GM12878 (cell line): ENCODE measurements around the gene GNAT1. TPM values are rescaled to one million over a fixed set of nuclear protein-coding genes. Genes with fewer than 3 reads are reported as not detected.

Source experiments
- ATAC-seq: fragments of 200-7000 bp; cut with Tn5 transposase; 3 replicates; pipeline ENCODE4 v1.9.1; 2020; ENCODE audit warnings: mild to moderate bottlenecking, moderate library complexity
- BruUV-seq: library from RNA; stranded (reverse); fragments of 400-500 nt; replicated peaks from 2 replicates; lab custom pipeline; 2021; lab: Mats Ljungman, UMichigan
- CTCF ChIA-PET: fragments of 300-600 bp; sonication (Branson Sonifier 250); formaldehyde crosslinking; extraction: SDS; loops from one replicate; lab custom pipeline; 2021; ENCODE audit warnings: inconsistent platforms; lab: Yijun Ruan, JAX
- POLR2A ChIA-PET: fragments of 350-600 bp; formaldehyde crosslinking; extraction: SDS; loops from one replicate; lab custom pipeline; 2021; ENCODE audit warnings: inconsistent platforms; lab: Charles Lee
- RAD21 ChIA-PET: fragments of 300-600 bp; sonication (Branson Sonifier 250); formaldehyde crosslinking; loops from one replicate; lab custom pipeline; 2023; ENCODE audit warnings: antibody characterized with exemption; ENCODE audit not compliant: unreplicated experiment; lab: Charles Lee
- SMC1A ChIA-PET: fragments of 300-600 bp; sonication (Branson Sonifier 250); formaldehyde crosslinking; loops from one replicate; lab custom pipeline; 2023; ENCODE audit not compliant: unreplicated experiment, uncharacterized antibody; lab: Charles Lee
- DNase-seq: peaks from one replicate; pipeline ENCODE4 v3.0.0-alpha.2; 2011; ENCODE audit warnings: low read depth, low spot score
- FAIRE-seq: peaks from 3 replicates; lab custom pipeline; 2011; peaks lifted over from hg19 to GRCh38; lab: Jason Lieb, UNC
- H2AFZ ChIP-seq: 2 replicates; pipeline ENCODE4 v1.6.0; 2011; ENCODE audit warnings: low read depth, low read length, control low read depth; ENCODE audit not compliant: control insufficient read depth
- H3K27ac ChIP-seq: 2 replicates; pipeline ENCODE4 v1.5.1; 2011; ENCODE audit warnings: control low read depth; ENCODE audit not compliant: control insufficient read depth, insufficient read depth
- H3K27me3 ChIP-seq, 2 experiments: replicated peaks in 1 of 2; 2 replicates each; pipeline versions ENCODE4 v1.6.0 to v1.6.1; 2011; ENCODE audit warnings: low read length in 1 of 2; ENCODE audit not compliant: control insufficient read depth in 2 of 2, insufficient read depth in 2 of 2
- H3K36me3 ChIP-seq, 2 experiments: 2 replicates each; pipeline ENCODE4 v1.5.1; 2011; ENCODE audit warnings: low read length in 1 of 2; ENCODE audit not compliant: control insufficient read depth in 2 of 2, insufficient read depth in 2 of 2
- H3K4me1 ChIP-seq: 2 replicates; pipeline ENCODE4 v1.6.1; 2011; ENCODE audit warnings: mild to moderate bottlenecking, low read length, moderate library complexity, mixed read lengths; ENCODE audit not compliant: control insufficient read depth, insufficient read depth
- H3K4me2 ChIP-seq: 2 replicates; pipeline ENCODE4 v1.6.0; 2011; ENCODE audit warnings: control low read depth; ENCODE audit not compliant: control insufficient read depth, insufficient read depth
- H3K4me3 ChIP-seq: fragments of 200-600 bp; sonication (generic); 2 replicates; pipeline ENCODE4 v1.5.1; 2016
- H3K79me2 ChIP-seq: 2 replicates; pipeline ENCODE4 v1.6.0; 2011; ENCODE audit warnings: low read length; ENCODE audit not compliant: control insufficient read depth, insufficient read depth
- H3K9ac ChIP-seq: 2 replicates; pipeline ENCODE4 v1.8.0; 2011; ENCODE audit warnings: low read length, control low read depth, mixed read lengths; ENCODE audit not compliant: control insufficient read depth, insufficient read depth
- H3K9me3 ChIP-seq: replicated peaks from 3 replicates; pipeline ENCODE4 v1.5.1; 2011; ENCODE audit warnings: mild to moderate bottlenecking, low read length; ENCODE audit not compliant: control insufficient read depth, insufficient read depth
- H4K20me1 ChIP-seq: 2 replicates; pipeline ENCODE4 v1.6.0; 2011; ENCODE audit not compliant: control insufficient read depth, insufficient read depth
- BACH1 ChIP-seq: fragments of 450-650 bp; IDR thresholded peaks from 2 replicates; pipeline ENCODE4 v1.6.1; 2017; ENCODE audit warnings: mild to moderate bottlenecking, borderline replicate concordance
- BHLHE40 ChIP-seq, 2 experiments: fragments of 450-650 bp in 1 of 2; IDR thresholded peaks; 2 replicates each; pipeline ENCODE4 v1.6.1; 2011 to 2017; ENCODE audit warnings: low read depth in 2 of 2, borderline replicate concordance in 1 of 2, improper control_type of control experiment in 1 of 2, low read length in 1 of 2, mild to moderate bottlenecking in 1 of 2
- EGR1 ChIP-seq, 2 experiments: IDR thresholded peaks; 1 replicate in 1 of 2; 2 replicates in 1 of 2; pipeline ENCODE4 v1.6.1; 2011 to 2012; ENCODE audit warnings: low read depth in 2 of 2, low read length in 2 of 2, borderline replicate concordance in 1 of 2, mild to moderate bottlenecking in 1 of 2, moderate library complexity in 1 of 2
- ETV6 ChIP-seq, 2 experiments: fragments of 450-650 bp in 1 of 2; IDR thresholded peaks in 1 of 2; conservative IDR thresholded peaks in 1 of 2; 2 replicates each; pipeline ENCODE4 v1.6.1; 2014; ENCODE audit warnings: antibody characterized with exemption in 1 of 2, borderline replicate concordance in 1 of 2, low read depth in 1 of 2, mild to moderate bottlenecking in 1 of 2, moderate library complexity in 1 of 2
- FOS ChIP-seq: IDR thresholded peaks from 3 replicates; pipeline ENCODE4 v1.6.1; 2011; ENCODE audit warnings: borderline replicate concordance; ENCODE audit not compliant: insufficient read length; ENCODE audit errors: extremely low read depth
- MLLT1 ChIP-seq: fragments of 450-650 bp; IDR thresholded peaks from 2 replicates; pipeline ENCODE4 v1.6.1; 2016; ENCODE audit warnings: mild to moderate bottlenecking
- SMAD1 ChIP-seq: fragments of 450-650 bp; IDR thresholded peaks from 2 replicates; pipeline ENCODE4 v1.6.1; 2018; ENCODE audit warnings: mild to moderate bottlenecking, low read depth; ENCODE audit not compliant: partially characterized antibody
- SMAD5 ChIP-seq: IDR thresholded peaks from 2 replicates; pipeline ENCODE4 v1.6.1; 2016; ENCODE audit warnings: antibody characterized with exemption, low read depth
- SREBF1 ChIP-seq: IDR thresholded peaks from 2 replicates; pipeline ENCODE4 v1.6.1; 2012; ENCODE audit warnings: mild to moderate bottlenecking, low read length
- YBX1 ChIP-seq: fragments of 450-650 bp; IDR thresholded peaks from 2 replicates; pipeline ENCODE4 v1.6.1; 2016; ENCODE audit warnings: antibody characterized with exemption
- ZZZ3 ChIP-seq: IDR thresholded peaks from 2 replicates; pipeline ENCODE4 v1.6.1; 2011; ENCODE audit warnings: low read depth; ENCODE audit not compliant: control insufficient read depth, insufficient read length
- WGBS: methylation state at CpG from one replicate; pipeline ENCODE4 v1.1.6; 2016; ENCODE audit warnings: low lambda C conversion rate; ENCODE audit not compliant: insufficient replicate concordance, insufficient coverage; ENCODE audit errors: missing lambda C conversion rate; 5-methylcytosine and 5-hydroxymethylcytosine counted together
- in situ Hi-C: fragments of 300-500 bp; cut with MboI; formaldehyde crosslinking; loops from 9 replicates; pipeline ENCODE4 v1.14.3; 2018; ENCODE audit warnings: mixed read lengths
- intact Hi-C: fragments of 100-400 bp; cut with micrococcal nuclease; formaldehyde crosslinking; loops from one replicate; pipeline ENCODE4 v1.14.2; 2022; ENCODE audit not compliant: unreplicated experiment
- polyA plus RNA-seq, 11 experiments: library from polyadenylated mRNA; depleted of rRNA in 4 of 11; unstranded in 6 of 11; stranded (reverse) in 5 of 11; fragments of >200 nt; fragmentation: Nextera tagmentation in 4 of 11; fragmentation: Illumina TruSeq in 1 of 11; extraction: Ambion mirVana in 4 of 11; extraction: Trizol in 1 of 11; gene quantifications; 1 replicate in 1 of 11; 2 replicates in 10 of 11; pipeline versions ENCODE4 v1.2.1 to v1.2.3, GENCODE V29; 2011 to 2016; ENCODE audit warnings: inconsistent platforms in 2 of 11, missing spikeins in 2 of 11, low read depth in 1 of 11
- total RNA-seq, 4 experiments: library from RNA; depleted of rRNA in 3 of 4; stranded (reverse); fragments of >200 nt in 3 of 4; fragmentation: Illumina TruSeq in 1 of 4; extraction: Trizol in 1 of 4; gene quantifications; 2 replicates each; pipeline versions ENCODE4 v1.2.1 to v1.2.3, GENCODE V29; 2013 to 2021
- TF ChIP-seq, protein P1 (sequence below): fragments of 450-650 bp; IDR thresholded peaks from 2 replicates; pipeline ENCODE4 v1.6.1; 2018; ENCODE audit warnings: mild to moderate bottlenecking, low read depth, moderate library complexity; ENCODE audit not compliant: partially characterized antibody
- TF ChIP-seq, protein P2 (sequence below): IDR thresholded peaks from 2 replicates; pipeline ENCODE4 v1.6.1; 2012; ENCODE audit warnings: improper control_type of control experiment, low read depth, low read length; ENCODE audit not compliant: insufficient replicate concordance

Gene GNAT1
- total and polyA plus RNA-seq, 10 of the 15 experiments (the other 5 are each of a cell fraction or from before 2014, with no cell fraction given), result not detected

- Histone ChIP-seq H3K27me3 (no peaks in the 10 kb centered on the region), H3K4me2 (peak overlapping the region; percentile 65), H3K4me3 (peak overlapping the region; percentile 100), H3K4me1 (peaks cover 41% of the 10 kb centered on the region), H3K36me3 (peaks cover 0 to 2% of the 10 kb centered on the region in 2 experiments; a peak in 2 of 4 replicates), H3K27ac (peak overlapping the region; percentile 91), H3K79me2 (peaks cover 73% of the 10 kb centered on the region), H2AFZ (no peak overlapping the region), H3K9ac (peak overlapping the region; percentile 90), H4K20me1 (peaks cover 12% of the 10 kb centered on the region), H3K9me3 (no peaks in the 10 kb centered on the region)
- no TSS peak for BruUV-seq
- ChIA-PET RAD21 (interaction anchor here (1.4 kb wide), 1 partner anchor 8 kb away, joined by 7 read pairs; no protein-coding TSS in a partner anchor), CTCF (interaction anchor here (2.2 to 3.9 kb wide), 2 partner anchors 8 to 12 kb away, joined by 19 to 27 read pairs; no protein-coding TSS in a partner anchor), POLR2A (interaction anchor here (1.2 to 4.0 kb wide), 2 partner anchors 8 to 10 kb away, joined by 5 to 38 read pairs; no protein-coding TSS in a partner anchor), SMC1A (interaction anchor here (0.9 kb wide), 1 partner anchor 8 kb away, joined by 4 read pairs; no protein-coding TSS in a partner anchor)
- FAIRE-seq (no peak), DNase-seq (no peak), ATAC-seq (no peak)
- in situ Hi-C loops (no loop called here), intact Hi-C loops (loop anchor here (5.0 kb wide), 1 partner anchor 99 kb away; no protein-coding TSS in a partner anchor)
- 6% methylated on average over 7 of the region's 7 CpGs for WGBS
- TF ChIP-seq SREBF1, result no peak
- no peak for TF ChIP-seq EGR1 (IDR thresholded peaks at IDR 0.05; ENCODE audit: borderline replicate concordance in 1 of 2, low read depth in 2 of 2, low read length in 2 of 2)
- TF ChIP-seq YBX1, result no peak
- no peak for TF ChIP-seq SMAD1
- no peak for TF ChIP-seq SMAD5
- no peak for TF ChIP-seq BACH1
- no peak for TF ChIP-seq ETV6 (conservative IDR thresholded peaks at IDR 0.05 in 1 of 2, IDR thresholded peaks at IDR 0.05 in 1 of 2; ENCODE audit: borderline replicate concordance in 1 of 2, low read depth in 1 of 2)
- TF ChIP-seq BHLHE40 (IDR thresholded peaks at IDR 0.05; ENCODE audit: borderline replicate concordance in 1 of 2, low read depth in 2 of 2, low read length in 1 of 2), result no peak
- no peak for TF ChIP-seq MLLT1
- TF ChIP-seq FOS, result no peak
- TF ChIP-seq, protein P1, sequence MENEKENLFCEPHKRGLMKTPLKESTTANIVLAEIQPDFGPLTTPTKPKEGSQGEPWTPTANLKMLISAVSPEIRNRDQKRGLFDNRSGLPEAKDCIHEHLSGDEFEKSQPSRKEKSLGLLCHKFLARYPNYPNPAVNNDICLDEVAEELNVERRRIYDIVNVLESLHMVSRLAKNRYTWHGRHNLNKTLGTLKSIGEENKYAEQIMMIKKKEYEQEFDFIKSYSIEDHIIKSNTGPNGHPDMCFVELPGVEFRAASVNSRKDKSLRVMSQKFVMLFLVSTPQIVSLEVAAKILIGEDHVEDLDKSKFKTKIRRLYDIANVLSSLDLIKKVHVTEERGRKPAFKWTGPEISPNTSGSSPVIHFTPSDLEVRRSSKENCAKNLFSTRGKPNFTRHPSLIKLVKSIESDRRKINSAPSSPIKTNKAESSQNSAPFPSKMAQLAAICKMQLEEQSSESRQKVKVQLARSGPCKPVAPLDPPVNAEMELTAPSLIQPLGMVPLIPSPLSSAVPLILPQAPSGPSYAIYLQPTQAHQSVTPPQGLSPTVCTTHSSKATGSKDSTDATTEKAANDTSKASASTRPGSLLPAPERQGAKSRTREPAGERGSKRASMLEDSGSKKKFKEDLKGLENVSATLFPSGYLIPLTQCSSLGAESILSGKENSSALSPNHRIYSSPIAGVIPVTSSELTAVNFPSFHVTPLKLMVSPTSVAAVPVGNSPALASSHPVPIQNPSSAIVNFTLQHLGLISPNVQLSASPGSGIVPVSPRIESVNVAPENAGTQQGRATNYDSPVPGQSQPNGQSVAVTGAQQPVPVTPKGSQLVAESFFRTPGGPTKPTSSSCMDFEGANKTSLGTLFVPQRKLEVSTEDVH, result no peak
- TF ChIP-seq ZZZ3, result no peak
- TF ChIP-seq, protein P2, sequence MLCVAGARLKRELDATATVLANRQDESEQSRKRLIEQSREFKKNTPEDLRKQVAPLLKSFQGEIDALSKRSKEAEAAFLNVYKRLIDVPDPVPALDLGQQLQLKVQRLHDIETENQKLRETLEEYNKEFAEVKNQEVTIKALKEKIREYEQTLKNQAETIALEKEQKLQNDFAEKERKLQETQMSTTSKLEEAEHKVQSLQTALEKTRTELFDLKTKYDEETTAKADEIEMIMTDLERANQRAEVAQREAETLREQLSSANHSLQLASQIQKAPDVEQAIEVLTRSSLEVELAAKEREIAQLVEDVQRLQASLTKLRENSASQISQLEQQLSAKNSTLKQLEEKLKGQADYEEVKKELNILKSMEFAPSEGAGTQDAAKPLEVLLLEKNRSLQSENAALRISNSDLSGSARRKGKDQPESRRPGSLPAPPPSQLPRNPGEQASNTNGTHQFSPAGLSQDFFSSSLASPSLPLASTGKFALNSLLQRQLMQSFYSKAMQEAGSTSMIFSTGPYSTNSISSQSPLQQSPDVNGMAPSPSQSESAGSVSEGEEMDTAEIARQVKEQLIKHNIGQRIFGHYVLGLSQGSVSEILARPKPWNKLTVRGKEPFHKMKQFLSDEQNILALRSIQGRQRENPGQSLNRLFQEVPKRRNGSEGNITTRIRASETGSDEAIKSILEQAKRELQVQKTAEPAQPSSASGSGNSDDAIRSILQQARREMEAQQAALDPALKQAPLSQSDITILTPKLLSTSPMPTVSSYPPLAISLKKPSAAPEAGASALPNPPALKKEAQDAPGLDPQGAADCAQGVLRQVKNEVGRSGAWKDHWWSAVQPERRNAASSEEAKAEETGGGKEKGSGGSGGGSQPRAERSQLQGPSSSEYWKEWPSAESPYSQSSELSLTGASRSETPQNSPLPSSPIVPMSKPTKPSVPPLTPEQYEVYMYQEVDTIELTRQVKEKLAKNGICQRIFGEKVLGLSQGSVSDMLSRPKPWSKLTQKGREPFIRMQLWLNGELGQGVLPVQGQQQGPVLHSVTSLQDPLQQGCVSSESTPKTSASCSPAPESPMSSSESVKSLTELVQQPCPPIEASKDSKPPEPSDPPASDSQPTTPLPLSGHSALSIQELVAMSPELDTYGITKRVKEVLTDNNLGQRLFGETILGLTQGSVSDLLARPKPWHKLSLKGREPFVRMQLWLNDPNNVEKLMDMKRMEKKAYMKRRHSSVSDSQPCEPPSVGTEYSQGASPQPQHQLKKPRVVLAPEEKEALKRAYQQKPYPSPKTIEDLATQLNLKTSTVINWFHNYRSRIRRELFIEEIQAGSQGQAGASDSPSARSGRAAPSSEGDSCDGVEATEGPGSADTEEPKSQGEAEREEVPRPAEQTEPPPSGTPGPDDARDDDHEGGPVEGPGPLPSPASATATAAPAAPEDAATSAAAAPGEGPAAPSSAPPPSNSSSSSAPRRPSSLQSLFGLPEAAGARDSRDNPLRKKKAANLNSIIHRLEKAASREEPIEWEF, result no peak
Measured at GRCh38 chr3:50238549-50239026, 47.2 kb downstream of the GNAT1 start.
